Skeletal muscle tissue (tissue), 4 donors: ENCODE results near the gene FGFR4. TPM values are rescaled to one million over a fixed set of nuclear protein-coding genes. Genes with fewer than 3 reads are reported as not detected.

Experiments
- H3K27ac ChIP-seq: one replicate; pipeline ENCODE4 v1.7.0; 2013; ENCODE audit warnings: mild to moderate bottlenecking, low read depth, low read length, inconsistent platforms
- H3K27me3 ChIP-seq, 3 donors: one replicate each; pipeline ENCODE4 v1.7.0; 2013; ENCODE audit warnings: low read length in 3 of 3; ENCODE audit not compliant: control insufficient read depth in 3 of 3, insufficient read depth in 3 of 3
- H3K36me3 ChIP-seq, 3 donors: one replicate each; pipeline ENCODE4 v1.7.0; 2013; ENCODE audit warnings: low read length in 3 of 3; ENCODE audit not compliant: control insufficient read depth in 3 of 3, insufficient read depth in 3 of 3
- H3K4me1 ChIP-seq, 3 donors: one replicate each; pipeline ENCODE4 v1.7.0; 2013; ENCODE audit warnings: low read length in 3 of 3, mild to moderate bottlenecking in 3 of 3; ENCODE audit not compliant: control insufficient read depth in 3 of 3, insufficient read depth in 3 of 3
- H3K4me3 ChIP-seq, 3 donors: one replicate each; pipeline ENCODE4 v1.7.0; 2013; ENCODE audit warnings: low read length in 3 of 3
- H3K9ac ChIP-seq, 3 donors: one replicate each; pipeline ENCODE4 v1.7.0; 2013; ENCODE audit warnings: low read length in 3 of 3, mild to moderate bottlenecking in 3 of 3, moderate library complexity in 2 of 3, low read depth in 1 of 3
- H3K9me3 ChIP-seq, 3 donors: one replicate each; pipeline ENCODE4 v1.7.0; 2013; ENCODE audit warnings: low read length in 3 of 3; ENCODE audit not compliant: control insufficient read depth in 3 of 3
- total RNA-seq: library from RNA; depleted of rRNA; stranded (reverse); fragments of >200 nt; gene quantifications from one replicate; pipeline ENCODE4 v1.2.3, GENCODE V29; 2014
- donor health status: Osteomylitis.

Gene FGFR4
- total RNA-seq, 1 donor from 2014 or later = 51.1 TPM

DNA sequence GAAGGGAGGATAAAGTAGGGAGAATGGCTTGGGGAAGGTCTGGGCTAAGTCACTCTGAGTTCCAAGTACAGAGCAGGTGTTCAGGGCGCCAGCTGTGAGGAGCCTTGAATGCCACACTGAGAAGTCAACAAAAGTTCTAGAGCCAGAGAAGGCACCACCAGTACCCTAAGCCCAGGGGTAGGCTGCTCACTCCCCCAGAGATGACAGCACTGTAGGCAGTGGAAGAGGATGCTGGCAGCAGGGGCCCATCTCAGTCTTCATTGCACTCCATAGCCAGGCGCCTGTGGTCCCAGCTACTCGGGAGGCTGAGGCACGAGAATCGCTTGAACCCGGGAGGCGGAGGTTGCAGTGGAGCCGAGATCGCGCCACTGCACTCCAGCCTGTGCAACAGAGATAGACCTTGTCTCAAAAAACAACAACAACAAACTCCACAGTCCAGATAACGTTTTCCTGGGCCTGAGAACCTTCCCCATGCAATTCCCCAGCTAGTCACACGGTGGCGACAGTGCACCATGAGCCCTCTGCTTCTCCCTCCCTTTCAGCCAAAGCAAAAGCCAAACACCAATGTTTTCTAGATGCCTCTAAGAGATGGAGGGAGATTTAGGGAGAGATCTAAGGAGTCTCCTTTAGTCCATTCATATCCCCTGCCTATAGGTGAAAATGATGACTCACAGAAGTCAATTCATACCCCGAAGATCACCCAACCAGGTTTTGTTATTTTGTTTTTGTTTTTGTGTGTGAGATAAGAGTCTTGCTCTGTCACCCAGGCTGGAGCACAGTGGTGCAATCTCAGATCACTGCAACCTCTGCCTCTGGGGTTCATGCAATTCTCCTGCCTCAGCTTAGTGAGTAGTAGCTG is 27.1 kb downstream of the FGFR4 start:
- H3K27me3 ChIP-seq = no peaks in the 10 kb centered on the region
- H3K4me3 ChIP-seq = no peak overlapping the region
- no peak overlapping the region for H3K27ac ChIP-seq
- no peaks in the 10 kb centered on the region for H3K36me3 ChIP-seq
- peaks cover 14 to 26% (median 16%) of the 10 kb centered on the region in 3 donors for H3K4me1 ChIP-seq
- no peak overlapping the region for H3K9ac ChIP-seq
- no peaks in the 10 kb centered on the region for H3K9me3 ChIP-seq

DNA sequence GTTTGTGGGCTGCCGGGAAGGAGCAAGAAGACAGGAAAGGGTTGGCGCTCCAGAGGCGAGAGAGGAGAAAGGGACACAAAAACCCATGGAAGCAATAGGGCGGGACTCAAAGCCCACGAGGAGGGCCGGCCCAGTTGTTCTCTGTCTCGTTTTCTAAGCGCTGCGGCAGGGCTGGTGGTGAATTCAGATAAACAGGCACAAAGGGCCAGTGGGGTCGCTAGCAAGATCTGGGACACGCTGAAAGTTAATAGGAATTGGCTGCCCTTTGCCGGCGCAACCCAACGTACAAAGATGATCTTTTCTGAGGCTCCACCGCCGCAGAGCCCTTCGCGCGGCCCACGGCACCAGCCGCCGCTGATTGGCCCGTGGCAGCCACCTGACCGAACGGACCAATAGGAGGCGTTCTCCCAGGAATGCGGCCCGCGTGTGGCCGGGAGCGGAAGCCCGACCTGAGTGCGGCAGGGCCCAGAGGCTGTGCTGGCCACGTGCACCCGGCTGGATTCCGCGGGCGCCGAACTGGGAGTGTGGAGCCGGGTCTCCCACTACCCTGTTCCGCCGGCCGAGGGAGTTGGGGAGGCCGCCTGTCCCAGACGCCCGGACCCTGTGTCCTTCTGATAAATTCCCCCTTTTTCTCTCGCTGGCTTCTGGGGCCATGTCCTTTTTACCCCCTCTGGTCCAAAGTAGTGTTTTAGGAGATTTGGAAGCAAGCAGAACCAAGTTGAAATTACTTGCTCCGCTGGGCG is 30.1 kb downstream of the FGFR4 start:
- H3K27me3 ChIP-seq = no peaks in the 10 kb centered on the region
- H3K4me3 ChIP-seq = peak overlapping the region; percentile 55 to 67 (median 56)
- H3K4me1 ChIP-seq = peaks cover 12 to 26% (median 13%) of the 10 kb centered on the region in 3 donors
- peak overlapping the region; percentile 28 to 76 (median 71) for H3K9ac ChIP-seq
- H3K27ac ChIP-seq = peak overlapping the region; percentile 33
- no peaks in the 10 kb centered on the region for H3K9me3 ChIP-seq
- H3K36me3 ChIP-seq = no peaks in the 10 kb centered on the region

DNA sequence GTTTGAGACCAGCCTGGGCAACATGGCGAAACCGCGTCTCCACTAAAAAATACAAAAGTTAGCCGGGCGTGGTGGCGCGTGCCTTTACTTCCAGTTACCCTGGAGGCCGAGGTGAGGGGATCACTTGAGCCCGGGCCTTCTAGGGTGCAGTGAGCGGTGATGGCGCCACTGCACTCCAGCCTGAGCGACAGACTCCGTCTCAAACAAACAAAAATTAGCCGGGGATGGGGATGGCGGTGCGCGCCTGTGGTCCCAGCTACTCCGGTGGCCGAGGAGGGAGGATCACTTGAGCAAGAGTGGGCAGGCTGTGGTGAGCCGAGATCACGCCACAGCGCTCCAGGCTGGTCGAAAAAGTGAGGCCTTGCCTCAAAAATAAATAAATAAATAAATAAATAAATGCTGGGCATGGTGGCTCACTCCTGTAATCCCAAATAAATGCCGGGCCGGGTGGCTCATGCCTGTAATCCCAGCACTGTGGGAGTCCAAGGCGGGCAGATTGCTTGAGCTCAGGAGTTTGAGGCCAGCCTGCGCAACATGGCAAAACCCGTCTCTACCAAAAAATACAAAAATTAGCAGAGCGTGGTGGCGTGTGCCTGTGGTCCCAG is 30.8 kb downstream of the FGFR4 start:
- Histone ChIP-seq H3K4me1 (peaks cover 11 to 26% (median 11%) of the 10 kb centered on the region in 3 donors), H3K36me3 (no peaks in the 10 kb centered on the region), H3K27me3 (no peaks in the 10 kb centered on the region), H3K9me3 (no peaks in the 10 kb centered on the region), H3K27ac (no peak overlapping the region), H3K4me3 (peak overlapping the region in 1 of 3 donors; percentile 56), H3K9ac (peak overlapping the region in 1 of 3 donors; percentile 54)

DNA sequence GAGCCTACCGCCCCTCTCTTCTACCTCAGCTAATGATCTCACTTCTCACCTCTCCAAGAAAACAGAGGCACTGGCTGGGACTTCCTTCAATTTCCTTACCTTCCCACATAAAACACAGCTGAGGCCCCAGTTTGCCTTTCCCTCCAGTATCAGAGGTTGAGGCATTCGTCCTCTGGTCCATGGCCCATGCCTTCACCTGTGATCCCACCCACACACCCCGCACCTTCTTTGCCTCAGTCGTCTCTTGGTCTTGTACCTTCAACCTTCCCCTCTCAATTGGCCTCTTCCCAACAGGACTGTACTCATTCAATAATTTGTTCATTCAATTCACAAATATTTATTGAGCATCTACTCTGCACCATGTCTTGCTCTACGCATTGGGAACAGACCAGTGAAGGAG is 35.9 kb downstream of the FGFR4 start:
- no peak overlapping the region for H3K9ac ChIP-seq
- no peaks in the 10 kb centered on the region for H3K36me3 ChIP-seq
- H3K9me3 ChIP-seq = no peaks in the 10 kb centered on the region
- no peaks in the 10 kb centered on the region for H3K4me1 ChIP-seq
- H3K27me3 ChIP-seq = no peaks in the 10 kb centered on the region
- H3K27ac ChIP-seq = no peak overlapping the region
- no peak overlapping the region for H3K4me3 ChIP-seq

DNA sequence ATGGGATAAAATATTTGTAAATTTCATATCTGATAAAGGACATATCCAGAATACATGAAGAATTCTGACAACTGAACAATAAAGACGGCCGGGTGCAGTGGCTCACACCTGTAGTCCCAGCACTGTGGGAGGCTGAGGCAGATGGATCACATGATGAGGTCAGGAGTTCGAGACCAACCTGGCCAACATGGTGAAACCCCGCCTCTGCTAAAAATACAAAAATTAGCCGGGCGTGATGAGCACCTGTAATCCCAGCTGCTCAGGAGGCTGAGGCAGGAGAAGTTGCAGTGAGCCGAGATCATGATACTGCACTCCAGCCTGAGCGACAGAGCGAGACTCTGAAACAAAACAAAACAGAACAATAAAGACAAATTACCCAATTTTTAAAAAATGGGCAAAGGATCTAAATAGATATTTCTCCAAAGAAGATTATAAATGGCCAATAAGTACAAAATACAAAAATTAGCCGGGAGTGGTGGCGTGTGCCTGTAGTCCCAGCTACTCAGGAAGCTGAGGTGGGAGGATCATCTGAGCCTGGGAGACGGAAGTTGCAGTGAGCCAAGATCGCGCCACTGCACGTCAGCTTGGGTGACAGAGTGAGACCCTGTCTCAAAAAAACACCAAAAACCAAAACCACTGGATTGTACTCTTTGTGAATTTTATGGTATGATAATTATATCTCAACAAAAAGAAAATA is 37.2 kb downstream of the FGFR4 start:
- H3K36me3 ChIP-seq = no peaks in the 10 kb centered on the region
- peaks cover 0 to 5% (median 0%) of the 10 kb centered on the region in 3 donors for H3K4me1 ChIP-seq
- no peaks in the 10 kb centered on the region for H3K9me3 ChIP-seq

DNA sequence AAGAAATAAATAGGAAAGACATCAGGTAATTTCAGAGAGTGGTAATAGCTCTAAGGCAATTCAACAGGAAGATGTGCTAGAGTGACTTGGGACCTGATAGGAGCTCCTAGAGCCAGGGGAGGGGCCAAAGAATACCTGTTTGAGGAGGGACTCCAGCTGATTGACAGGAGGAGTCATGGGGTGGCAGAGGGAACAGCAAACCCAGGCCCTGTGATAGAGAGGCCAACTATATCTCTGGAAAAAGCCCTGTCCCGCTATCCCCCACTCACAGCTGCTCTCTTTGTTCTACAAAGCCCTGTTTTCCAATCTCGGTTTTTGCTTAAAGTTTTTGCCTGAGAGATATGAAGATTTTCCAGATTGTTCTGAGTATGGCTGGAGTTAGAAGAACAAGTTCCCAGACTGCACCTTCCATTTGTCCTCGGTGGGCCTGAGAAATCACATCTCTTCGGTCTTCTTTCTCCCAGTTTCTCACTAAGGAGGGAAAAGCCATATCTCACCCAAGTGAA is 37.8 kb downstream of the FGFR4 start:
- peaks cover 0 to 5% (median 3%) of the 10 kb centered on the region in 3 donors for H3K4me1 ChIP-seq
- H3K27me3 ChIP-seq = no peaks in the 10 kb centered on the region
- H3K36me3 ChIP-seq = no peaks in the 10 kb centered on the region
- no peak overlapping the region for H3K4me3 ChIP-seq
- H3K9me3 ChIP-seq = no peaks in the 10 kb centered on the region
- H3K27ac ChIP-seq = no peak overlapping the region
- H3K9ac ChIP-seq = no peak overlapping the region

More for the DNA sequence above, 37.2 kb downstream of the FGFR4 start:
- H3K27ac ChIP-seq = no peak overlapping the region
- H3K9ac ChIP-seq = no peak overlapping the region
- H3K4me3 ChIP-seq = no peak overlapping the region
- no peaks in the 10 kb centered on the region for H3K27me3 ChIP-seq

DNA sequence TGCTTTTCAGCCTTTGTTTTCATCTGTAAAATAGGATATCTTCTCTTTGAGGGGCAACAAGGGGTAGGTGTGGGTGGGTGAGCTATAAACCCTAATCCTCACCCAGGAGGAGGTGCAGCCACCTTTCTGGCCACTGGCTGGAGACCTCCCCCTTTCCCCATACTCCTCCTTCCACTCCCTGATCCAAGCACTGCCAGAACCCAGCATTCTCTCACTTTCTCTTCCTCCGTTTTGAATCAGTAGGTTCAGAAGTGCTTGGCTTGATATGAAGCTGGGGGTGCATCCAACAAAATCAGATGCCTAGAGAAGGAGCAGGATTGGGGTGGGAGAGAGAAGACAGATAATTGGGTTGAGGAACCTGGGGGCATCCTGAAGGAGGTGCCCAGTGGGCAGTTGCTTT is 40.1 kb downstream of the FGFR4 start:
- Histone ChIP-seq H3K4me1 (peaks cover 0 to 5% (median 3%) of the 10 kb centered on the region in 3 donors), H3K36me3 (no peaks in the 10 kb centered on the region), H3K27ac (no peak overlapping the region), H3K27me3 (no peaks in the 10 kb centered on the region), H3K9ac (no peak overlapping the region), H3K9me3 (no peaks in the 10 kb centered on the region), H3K4me3 (no peak overlapping the region)

DNA sequence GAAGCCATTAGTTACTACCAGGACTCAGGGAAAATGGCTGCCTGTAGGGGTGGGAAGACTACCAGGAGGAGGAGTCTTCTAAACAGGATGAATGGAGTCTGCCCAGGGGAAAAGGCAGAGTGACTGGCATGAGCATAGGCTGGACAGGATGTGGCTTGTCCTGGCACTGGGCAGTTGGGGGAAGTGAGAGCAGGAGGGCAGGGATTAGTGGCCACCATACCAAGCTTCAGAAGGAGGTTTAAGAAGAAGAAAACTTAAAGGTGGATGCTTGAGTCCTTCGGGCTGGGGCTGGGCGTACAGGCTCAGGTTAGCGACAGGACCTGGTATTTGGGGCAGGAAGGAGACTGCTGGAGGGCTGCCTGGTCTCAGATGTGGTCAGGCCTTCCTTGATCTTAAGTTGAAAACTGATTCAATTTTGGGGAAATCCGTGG is 41.9 kb downstream of the FGFR4 start:
- no peaks in the 10 kb centered on the region for H3K9me3 ChIP-seq
- no peaks in the 10 kb centered on the region for H3K36me3 ChIP-seq
- H3K4me1 ChIP-seq = peaks cover 5 to 10% (median 8%) of the 10 kb centered on the region in 3 donors
- no peak overlapping the region for H3K9ac ChIP-seq
- no peak overlapping the region for H3K27ac ChIP-seq
- H3K27me3 ChIP-seq = no peaks in the 10 kb centered on the region
- H3K4me3 ChIP-seq = no peak overlapping the region

DNA sequence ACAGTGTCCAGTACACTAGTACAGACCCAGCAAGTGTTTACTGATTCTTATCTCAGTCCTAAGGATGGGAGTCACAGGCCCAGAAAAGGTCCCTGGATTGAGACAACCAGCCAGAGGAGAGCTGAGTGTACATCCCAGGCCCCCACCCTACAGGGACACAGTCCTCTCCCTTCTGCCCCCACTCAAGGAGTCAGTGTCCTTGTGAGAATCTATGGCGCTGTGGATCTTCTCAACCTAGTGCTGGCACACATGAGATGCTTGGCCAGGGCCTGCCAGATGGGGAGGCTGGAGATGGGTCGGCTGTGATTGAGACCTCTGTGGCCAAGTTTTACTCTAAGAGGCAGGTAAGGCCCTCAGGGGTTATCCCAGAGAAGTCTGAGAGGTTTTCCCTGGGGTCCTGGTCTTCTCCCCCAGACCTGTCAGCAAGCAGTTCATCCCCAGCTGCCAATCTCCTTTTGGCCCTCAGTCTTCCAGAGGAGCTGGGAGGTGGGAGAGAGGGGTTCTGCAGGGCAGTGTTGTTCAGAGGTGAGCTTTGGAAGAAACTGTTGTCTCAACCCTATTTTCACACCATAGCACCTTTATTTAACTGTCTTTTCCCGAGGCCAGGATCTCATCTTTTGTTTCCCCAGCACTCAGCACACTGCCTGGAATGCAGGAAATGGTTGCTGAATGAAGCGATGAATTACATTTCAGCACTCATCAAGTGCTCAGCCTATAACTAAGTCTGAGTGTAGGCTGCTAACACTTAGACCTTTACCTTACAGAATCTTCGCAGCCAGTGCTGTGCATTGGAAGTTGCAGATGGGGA is 43.7 kb downstream of the FGFR4 start:
- Histone ChIP-seq H3K4me1 (peaks cover 15 to 22% (median 16%) of the 10 kb centered on the region in 3 donors), H3K9ac (no peak overlapping the region), H3K9me3 (no peaks in the 10 kb centered on the region), H3K27me3 (no peaks in the 10 kb centered on the region), H3K4me3 (no peak overlapping the region), H3K36me3 (peaks cover 3 to 5% (median 5%) of the 10 kb centered on the region in 3 donors), H3K27ac (no peak overlapping the region)
